Dermis blood vessel endothelial cell (primary cell): ENCODE data around the gene SKAP1. TPM values are rescaled to one million over a fixed set of nuclear protein-coding genes. Genes with fewer than 3 reads are reported as not detected.
"Not testable (repeated sequence)": the region's sequence is repeated elsewhere in the genome, so short reads cannot be mapped to it uniquely, and the experiment has no call there.

Experiments used
- DNase-seq: peaks from one replicate; pipeline ENCODE4 v3.0.0; 2010
- total RNA-seq: library from RNA; depleted of rRNA; stranded (reverse); fragments of >200 nt; gene quantifications from 2 replicates; pipeline ENCODE4 v1.2.3, GENCODE V29; 2014

SKAP1 gene
- 0.17 TPM in 1 of 2 replicates, not detected in the other for total RNA-seq

DNA sequence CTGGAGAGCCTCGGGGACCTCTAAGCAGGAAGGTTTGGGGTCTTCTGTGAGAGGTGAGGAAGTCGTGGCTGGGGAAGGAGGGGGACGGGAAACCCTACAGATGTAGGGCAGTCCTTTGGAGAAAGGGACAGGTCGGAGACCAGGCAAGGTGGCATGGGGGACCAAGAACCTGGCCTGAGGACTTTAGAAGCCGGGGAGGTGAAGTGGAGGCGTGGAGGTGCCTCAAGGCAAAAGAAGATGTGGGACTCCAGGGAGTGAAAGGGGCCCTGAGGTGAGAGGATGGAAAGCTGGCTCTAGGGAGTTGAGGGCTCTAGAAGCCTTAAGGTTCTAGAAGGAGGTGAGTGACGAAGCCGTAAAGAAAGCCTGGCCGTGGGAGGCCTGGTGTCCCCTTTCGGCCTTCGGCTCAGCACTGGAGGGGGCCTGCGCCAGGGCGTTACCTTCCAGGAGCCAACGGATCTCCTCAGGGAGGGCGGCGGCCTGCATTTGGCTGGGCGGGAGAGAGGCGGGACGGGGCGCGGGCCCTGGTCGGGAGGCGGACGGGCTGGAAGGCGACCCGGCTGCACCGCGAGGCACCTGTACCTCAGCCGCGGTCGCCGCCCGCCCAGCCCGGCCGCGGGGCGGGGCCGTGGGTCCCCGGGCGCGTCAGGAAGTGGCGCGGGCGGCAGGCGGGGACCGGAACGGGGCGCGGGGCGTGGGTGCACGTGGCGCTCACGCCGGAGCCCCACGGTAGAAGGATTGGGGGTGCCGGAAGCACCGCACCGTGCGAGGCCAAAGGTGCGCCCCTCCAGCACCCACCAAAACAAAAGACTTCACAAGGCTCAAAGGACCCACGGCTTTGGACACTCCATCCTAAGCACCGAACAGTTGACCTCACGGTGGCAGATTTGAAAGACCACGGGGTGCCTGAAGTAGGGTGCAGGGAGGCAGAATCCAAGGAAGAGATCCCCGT is at the start of gene SKAP1:
Gene SKAP1 (minus strand): TSS at position 577 of the 949 bp plus-strand sequence.
- no peak for DNase-seq

DNA sequence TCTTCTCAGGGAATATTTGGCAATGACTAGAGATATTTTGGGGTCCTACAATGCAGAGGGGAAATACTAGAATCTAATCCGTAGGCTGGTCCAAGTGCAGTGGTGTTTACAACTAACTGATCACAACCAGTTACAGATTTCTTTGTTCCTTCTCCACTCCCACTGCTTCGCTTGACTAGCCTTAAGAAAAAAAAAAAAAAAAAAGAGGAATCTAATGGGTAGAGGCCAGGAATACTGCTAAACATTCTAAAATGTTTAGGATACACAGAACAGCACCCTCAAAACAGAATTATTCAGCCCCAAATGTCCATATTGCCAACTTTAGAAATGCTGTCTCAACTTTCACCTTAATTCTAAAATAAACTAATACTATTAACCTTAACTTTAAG is 49.0 kb upstream of the SKAP1 start:
- DNase-seq: no peak

DNA sequence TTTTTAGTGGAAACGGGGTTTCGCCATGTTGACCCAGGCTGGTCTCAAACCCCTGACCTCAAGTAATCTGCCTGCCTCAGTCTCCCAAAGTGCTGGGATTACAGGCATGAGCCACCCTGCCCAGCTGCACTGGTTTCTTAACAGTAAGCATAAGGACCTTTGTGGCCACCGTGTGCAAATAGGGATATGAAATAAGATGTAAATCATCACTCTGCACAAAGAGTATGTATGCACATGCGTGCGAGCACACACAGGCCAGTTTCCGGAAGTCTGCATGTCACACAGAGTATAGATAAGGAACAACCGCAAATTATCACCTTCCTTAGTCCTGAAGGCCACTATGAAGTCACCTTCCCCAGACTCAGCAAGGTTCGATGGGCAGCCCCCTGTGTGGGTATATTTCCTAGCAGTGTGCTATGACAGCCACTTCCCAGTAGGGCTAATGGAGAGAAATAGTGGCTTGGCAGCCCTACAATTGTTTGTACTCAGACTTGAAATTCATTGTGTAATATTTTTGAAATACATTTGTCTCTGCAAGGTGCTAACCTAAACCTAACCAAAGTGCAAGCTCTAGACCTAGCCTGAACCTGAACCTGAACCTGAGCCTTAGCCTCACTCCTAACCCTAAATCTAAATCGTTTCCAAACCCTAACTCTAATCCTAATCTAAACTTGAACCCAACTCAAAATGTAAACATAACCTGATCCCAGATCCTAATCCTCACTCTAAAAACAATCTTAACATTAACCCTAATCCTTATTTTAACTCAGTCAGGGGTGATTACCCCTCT is 48.4 kb upstream of the SKAP1 start:
- no peak for DNase-seq

DNA sequence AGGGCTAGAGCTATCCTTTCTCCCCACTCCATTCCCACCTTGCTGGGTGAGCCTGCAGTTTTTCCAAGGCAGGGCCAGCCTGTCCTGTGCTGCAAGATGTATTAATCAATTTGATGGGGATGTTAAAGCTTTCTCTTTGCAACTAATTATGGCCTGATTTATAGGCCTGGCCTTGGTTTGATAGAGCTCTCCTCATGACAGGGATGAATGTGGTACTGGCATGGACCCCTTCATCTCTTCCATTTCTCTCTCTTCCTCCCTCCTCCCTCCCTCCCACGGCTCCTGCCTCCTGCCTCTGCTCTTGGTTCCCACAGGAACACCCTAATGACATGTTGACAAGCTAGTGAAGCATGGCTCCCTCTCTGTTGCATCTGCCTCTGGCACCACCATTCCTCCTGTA is 47.2 kb upstream of the SKAP1 start:
- no peak for DNase-seq

DNA sequence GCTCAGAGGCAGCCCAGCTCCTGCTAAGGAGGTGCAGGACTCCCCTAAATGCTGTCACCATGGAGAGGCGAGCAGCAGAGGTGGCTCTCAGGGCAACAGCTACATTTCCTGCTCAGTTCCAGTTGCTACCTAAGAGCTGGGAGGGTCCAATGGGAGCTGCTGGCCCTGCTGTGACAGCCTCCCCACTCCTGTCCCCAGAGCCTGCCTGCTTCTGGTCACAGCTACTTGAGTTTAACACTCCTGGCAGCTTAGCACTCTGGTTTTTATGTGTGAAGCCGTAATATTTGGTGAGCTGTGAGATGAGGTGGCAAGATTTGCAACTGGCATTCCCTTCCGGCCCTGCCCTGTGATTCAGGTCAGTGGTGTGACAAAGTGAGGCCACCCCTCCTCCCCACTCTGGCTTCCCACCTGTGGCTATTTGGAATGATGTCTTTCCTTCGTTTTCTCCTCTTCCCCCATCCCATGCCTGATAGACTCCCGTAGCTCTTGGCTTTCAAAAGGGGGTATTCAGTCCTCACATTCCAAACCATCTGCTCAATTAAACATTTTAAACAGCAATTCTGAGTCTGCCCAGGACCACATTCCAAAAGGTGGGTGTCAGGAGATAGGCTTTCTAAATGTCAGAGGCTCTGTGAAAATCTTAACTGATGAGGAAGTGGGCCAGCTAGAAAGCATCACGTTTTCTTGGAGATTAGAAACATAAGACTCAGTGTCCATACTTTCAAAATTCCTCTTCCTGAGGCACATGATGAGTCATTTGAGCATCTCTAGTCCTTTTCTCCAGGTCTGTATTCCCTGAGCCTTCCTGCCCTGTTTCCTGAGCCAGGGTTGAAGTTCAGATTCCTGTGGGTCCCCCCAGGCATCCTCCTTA is 42.6 kb upstream of the SKAP1 start:
- no peak for DNase-seq

DNA sequence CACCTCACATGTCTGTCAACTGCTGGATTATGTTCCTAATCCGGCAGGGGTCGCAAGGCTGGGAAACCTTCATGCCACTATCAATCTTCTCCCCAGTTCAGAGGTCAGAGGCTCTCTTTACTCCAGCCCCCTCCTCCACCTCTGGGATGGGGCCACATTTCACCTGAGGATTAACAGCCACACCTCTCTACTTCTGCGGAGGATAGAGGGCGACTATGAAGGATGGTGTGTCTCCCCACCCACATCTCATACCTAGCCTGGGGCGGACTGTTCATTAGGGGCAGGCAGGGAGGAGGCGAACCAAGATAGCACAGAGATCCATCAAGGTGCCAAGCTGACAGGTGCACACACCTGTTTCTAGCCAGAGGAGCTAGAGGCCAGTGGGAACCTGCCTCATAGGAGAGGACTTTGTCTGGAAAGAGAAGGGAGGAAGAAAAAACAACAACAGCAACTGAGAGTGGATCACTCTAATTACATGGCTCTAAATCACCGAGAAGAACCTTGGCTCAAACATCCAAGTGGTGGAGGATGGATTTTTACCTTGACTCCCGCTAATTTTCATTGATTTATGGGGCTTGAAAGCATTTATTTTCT is 41.9 kb upstream of the SKAP1 start:
- no peak for DNase-seq

DNA sequence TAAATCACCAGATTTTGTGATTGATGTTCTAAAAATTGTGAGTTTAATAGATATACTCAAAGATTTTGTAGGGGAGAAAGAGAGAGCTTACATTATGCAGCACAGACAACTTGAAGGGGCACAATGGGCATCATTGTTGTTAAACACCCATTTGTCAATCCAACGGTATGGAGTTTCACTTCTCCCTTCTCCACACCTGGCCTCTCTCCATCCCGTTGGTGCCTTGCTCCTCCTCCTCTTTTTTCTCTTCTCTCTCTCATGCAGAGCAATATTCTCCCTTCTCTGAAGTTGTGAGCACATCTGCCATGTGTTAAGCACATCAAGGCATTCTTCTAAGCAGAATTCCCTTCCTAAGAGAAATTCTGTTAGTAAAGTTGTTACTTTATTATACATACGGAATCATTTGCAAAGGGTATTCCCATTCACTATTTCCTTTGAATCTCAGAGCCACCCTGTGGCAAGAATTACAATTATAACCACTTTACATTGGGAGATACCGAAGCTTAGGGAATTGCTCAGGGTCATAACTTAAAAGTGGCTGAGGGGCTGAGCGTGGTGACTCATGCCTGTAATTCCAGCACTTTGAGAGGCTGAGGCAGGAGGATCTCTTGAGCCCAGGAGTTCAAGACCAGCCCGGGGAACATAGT is 40.5 kb upstream of the SKAP1 start:
- no peak for DNase-seq

DNA sequence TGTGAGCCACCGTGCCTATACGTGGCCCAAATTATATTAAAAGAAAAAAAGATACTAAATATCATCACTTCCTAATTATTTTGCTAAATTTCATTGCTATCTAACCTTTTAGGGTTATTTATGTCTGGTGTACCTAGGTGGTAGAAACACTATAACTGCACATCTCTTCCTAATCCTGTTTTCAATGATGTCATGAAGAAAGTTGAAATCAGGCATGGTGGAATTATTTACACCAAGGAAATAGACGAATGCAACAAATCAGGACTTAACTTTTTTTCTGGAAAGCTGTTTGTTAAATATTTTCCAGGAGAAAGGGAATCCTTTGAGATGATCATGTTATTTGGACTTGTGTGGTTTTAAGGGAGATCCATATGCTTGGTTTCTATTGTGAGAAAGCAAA is 39.2 kb upstream of the SKAP1 start:
- no peak for DNase-seq

DNA sequence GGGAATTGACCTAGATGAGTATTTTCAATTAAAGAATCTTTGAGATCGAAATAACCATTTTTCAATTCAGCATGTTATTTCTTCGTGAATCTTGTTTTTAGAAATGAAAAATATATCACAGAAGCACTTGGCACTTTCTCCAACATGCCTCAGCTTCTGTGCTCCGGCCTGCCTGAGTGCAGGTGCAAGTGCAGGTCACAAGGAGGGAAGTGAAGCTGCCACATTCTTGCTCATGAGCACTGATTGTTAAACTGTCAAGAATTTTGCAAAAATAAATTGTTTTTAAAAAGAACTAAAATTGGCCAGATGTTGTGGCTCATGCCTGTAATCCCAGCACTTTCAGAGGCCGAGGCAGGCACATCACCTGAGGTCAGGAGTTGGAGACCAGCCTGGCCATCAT is 38.3 kb upstream of the SKAP1 start:
- DNase-seq: no peak

DNA sequence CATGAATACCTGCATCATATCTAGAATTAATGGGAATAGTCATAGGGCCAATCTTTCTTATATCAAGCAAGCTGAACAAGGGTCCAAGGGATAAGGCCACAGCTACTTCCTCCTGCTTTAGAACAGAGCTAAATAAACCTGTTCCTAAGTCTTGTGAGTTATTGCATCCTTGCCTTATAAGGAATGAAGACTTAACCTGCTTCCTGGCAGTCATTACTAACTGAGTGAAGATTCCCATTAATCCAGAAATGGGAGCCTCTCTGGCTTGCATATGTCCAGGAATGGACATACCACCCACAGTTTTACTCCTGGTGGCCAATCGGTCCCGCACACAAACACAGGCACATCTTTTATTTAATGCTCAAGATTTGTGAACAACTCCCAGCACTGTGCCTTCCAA is 35.9 kb upstream of the SKAP1 start:
- DNase-seq: no peak

DNA sequence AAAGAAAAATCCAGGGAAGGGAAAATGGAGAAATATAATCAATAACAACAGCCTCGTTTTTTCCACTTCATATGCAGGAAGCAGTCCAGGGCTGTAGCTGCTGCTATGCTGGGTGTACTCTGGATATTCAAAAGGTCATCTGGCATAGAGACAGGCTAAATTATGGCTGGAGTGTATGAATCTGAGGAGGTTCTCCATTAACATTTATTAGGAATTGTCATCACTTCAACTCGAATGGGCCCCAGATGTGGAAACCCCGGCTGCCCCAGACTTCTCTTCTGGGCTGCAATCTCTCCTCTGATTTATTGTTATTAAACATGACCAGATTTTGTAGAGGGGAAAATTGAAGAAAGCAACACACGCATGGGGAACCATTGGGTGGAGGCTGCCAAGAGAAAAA is 33.5 kb upstream of the SKAP1 start:
- DNase-seq: no peak

DNA sequence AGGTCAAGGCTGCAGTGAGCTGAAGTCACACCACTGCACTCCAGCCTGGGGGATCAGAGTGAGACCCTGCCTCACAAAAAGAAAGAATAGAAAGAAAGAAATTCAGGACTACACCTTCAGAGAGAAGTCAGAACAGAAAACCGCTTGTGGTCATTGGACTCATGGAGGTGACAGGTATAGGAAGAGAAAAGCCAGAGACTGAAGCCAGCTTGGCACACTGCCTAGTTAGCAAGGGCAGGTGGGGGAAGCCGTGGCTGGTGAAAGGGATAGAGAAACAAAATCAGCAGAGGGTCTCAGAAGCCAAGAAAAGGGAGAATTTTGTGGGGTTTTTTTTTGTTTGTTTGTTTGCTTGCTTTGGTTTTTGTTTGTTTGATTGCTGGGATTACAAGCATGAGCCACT is 32.9 kb upstream of the SKAP1 start:
- DNase-seq: no peak

DNA sequence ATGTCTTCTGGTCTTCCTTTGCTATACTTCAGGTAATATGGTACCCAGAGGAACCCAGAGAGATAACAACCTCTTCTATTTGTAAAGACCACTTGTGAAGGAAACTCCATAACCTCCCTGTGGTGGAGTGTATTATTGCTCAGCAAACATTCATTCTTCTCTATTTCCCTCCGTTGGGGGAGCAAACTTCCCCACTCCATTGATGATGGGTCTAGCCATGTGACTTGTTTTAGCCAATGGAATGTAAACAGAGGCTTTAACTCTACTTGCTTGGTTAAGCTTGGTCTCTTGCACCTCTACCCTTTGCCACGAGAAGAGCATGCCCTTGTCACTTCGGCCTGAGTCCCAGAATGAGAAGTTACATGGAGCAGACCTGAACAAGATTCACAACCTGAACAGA is 30.0 kb upstream of the SKAP1 start:
- no peak for DNase-seq

DNA sequence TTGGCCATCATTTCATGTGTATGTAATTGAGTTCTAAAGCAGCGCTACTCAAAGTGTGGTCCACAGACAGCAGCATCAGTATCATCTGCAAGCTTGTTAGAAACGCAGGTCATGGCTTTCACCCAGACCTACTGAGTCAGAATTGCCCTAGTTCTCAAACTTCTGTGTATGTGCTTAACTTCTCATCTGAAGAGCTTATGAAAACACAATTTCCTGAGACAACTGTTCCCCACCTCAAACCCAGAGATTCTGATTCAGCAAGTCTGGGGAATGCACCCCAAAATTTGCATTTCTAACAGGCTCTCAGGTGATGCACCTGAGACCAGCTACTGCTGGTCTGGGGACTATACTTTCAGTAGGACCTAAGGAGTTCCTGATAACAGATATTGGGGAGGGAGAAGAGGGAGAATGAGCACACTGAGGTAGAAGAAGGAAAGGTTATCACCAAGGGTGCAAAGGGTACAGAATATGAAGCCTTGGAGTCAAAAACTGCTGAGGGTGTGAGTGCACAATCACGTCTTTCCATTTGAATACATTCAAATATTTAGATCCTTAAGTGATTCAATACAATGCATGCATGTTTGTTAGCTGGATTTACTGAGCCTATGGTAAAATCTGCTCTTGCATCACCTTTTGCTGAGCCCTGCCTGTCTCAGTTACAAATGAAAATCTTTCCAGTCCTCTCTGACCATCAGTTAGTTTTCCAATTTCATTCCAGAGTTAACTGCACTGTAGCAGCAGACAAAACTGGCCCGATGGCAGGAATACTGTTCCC is 29.2 kb upstream of the SKAP1 start:
- no peak for DNase-seq

DNA sequence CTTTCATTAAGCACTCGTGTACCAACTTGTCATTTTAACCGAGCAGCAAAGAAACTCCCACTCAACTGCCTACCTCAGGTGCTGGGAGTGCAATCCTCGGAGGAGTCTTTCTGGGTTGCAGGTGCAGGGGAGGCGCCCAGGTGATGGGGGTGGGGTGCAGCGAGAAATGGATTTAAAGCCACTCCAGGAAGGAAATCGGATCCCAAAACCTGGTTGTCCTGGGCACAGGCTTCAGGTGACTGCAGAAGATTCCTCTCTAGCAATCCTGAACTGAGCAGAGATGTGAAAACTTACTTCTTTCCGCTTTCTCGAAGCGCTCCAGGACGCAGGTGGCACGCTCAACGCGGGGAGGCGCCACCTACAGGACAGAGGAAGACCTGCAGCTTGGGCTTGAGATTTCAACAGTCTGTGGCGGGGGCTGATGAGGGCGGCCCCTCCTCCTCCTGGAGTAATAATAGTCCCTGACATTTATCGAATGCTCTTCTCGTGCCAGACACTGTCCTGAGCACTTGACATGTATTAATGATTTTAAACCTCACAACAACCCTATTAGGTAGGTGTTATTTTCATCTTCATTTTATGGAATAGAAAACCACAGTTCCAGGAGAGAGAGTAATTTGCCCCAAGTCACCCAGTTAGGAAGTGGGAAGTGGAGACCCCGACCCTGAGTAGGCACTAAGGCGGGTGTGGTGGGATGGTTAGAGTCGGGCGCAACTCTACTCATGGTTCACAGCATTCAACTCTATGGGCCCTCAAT is 27.2 kb upstream of the SKAP1 start:
- DNase-seq: peak; percentile 79

DNA sequence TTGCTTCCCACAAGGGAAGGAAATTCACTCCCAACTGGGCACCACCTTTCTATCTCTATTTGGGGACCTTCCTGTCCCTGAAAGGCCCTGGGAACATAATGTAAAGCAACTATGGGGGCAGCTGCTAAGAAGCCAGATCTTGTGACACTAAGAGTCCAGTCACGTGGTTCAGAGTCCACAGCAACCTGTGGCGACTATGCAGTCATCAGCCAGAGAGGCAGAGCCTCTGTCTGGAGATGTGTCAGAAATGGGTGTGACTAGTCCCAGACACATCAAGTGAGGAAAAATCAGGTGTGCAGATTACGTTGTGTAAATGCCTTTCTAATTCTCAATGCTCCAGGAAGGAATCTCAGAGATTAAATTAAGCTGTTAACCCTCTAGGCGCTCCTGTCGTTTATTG is 26.6 kb upstream of the SKAP1 start:
- no peak for DNase-seq

DNA sequence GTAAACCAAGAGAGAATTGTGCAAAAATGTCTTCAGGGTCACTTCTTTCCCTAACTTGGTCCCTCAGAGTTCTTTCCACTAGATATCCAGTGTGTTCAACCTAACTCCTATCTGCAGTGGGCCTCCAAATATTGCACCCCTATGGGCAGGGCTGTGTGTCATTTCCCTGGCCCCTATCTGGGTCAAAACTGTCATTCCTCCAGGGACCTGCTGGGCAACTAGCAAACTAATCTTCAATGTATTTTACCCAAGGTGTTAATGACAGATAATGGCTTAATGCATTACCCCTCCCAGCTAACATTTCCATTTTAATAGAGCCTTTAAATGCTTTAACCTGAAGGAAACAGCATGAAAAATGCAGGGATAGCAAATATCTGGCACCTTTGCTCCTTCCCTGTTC is 25.8 kb upstream of the SKAP1 start:
- no peak for DNase-seq

DNA sequence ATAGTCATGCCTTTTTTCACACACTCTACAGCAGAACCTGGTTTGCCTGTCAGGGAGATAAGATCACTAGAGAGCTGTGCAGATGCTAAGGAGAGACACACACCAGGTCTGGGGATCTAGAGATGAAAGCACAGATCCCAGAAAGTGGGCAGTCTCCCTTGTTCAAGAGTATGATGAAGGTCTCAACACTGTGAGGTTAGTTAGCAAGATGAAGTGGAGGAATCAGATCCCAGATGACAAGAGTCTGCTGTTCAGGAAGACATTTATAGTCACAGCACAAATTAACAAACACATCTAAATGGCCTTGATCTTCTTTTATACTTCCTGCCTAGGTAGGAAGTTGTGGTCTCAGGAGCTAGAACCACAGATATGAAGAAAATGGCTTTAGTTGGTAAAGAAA is 23.4 kb upstream of the SKAP1 start:
- no peak for DNase-seq

DNA sequence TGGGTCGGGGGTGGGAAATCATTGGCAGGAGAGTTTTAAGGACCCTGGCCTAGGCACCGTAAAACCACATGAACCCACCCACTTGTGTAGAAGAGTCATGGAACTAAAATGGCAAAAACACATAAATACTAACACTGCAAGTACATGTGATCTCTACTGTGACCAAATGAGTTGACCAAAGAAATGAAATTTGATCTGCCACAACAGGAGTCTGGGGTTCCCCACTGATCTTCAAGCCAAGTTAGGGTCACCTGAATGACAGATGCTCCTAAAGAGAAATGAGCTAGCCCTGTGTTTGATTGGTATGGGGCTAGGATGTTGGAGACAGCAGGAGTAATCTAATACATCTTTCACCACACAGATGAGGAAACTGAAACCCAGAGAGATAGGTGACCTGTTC is 21.5 kb upstream of the SKAP1 start:
- DNase-seq: no peak

DNA sequence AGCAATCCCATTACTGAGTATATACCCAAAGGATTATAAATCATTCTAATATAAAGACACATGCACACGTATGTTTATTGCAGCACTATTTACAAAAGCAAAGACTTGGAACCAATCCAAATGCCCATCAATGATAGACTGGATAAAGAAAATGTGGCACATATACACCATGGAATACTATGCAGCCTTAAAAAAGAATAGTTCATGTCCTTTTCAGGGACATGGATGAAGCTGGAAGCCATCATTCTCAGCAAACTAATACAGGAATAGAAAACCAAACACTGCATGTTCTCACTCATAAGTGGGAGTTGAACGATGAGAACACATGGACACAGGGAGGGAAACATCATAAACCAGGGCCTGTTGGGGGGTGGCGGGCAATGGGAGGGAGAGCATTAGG is 19.3 kb upstream of the SKAP1 start:
- DNase-seq: not testable (repeated sequence)
